Measurements from ENCODE around the gene AICDA.
"Not testable (repeated sequence)": the region's sequence is repeated elsewhere in the genome, so short reads cannot be mapped to it uniquely, and the experiment has no call there.

AICDA gene

GRCh38 chr12:8609061-8609570 is 3.5 kb downstream of the AICDA start:
- no peak for DNase-seq

- no peak for DNase-seq
These were observed 5.8 kb downstream of the AICDA start for GRCh38 chr12:8606890-8607289.

DNA sequence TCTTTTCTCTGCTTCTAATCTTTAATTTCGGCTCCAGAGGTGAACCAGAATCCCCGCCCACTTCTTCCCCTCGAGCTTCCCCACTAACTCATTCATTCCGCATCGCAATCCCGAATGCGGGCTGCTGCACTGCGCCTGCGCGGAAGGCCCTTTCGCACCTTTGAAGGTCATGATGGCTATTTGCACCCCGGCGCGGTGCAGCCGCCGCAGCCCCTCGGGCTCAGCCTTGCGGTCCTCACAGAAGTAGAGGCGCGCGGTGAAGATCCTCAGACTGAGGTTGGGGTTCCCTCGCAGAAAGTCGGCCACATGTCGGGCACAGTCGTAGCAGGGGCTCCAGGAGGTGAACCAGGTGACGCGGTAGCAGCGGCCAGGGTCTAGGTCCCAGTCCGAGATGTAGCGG is 7.6 kb downstream of the AICDA start:
- no peak for DNase-seq

DNA sequence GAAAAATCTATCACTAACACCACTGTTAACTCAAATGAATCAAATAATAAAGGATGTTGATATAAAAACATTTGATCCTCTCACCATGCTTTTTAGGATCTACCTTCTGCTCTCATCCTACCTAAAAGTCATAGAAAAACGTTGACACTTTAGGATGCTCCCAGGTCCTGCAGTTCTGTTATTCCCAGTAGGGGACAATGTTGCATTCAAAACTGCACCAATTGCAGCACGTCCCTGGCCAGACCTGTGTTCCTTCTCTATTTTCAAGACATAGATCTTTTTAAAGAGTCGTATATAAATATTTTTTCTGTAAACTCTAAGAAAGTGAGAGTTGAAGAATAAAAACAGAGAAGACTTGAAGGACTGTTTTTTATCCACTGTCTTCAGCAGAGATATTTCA is 8.8 kb downstream of the AICDA start:
- DNase-seq, result no peak

DNA sequence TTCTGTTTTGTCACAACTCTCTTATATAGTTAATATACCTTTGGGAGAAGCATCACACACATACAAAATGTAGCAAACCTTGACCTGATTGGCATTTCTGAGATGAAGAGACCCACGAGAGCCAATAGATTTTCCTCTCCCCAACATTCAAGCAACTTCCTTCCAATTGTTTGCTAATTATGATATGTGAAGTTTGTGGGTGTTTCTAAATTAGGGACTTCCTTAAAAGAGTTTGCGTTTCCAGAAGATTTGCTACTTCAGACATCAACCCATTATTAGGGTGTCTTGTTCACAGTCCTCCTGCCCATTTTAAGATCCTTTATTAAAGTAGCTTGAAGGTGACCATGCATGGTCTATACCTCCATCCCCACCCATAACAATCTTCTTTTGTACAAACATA is 9.4 kb downstream of the AICDA start:
- no peak for DNase-seq

DNA sequence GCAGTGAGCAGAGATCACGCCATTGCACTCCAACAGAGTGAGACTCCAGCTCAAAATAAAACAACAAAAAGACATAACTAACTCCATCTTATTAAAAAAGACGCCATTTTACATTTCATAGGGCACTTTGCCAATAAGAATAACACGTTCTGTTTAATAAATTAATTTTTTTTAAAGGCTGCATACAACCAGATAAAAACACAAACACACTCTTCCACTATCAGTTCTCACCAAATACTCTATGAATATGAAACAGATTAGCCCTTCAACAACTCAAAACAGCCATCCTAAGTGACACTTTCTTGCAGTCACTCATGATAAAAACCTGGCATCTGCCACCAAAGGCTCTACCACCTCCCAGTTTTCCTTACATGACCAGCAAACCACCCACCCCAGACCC is 16.1 kb downstream of the AICDA start:
- no peak for DNase-seq

DNA sequence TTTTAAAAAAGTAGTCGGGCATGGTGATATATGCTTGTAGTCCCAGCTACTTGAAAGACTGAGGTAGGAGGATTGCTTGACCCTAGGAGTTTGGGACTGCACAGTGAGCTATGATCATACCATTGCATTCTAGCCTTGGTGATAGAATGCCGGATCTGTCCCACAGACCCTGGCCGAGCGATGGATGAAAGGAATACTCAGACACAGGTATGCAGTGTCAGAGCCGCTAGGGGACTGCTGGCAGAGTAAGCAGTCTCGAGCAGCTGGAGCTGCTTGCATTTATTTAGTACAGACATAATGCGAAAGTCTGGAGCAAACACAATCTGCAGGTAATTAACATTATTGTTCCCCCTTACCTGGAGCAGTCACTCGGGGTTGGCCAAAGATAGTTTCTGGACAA is 18.6 kb downstream of the AICDA start:
- no peak for DNase-seq

DNA sequence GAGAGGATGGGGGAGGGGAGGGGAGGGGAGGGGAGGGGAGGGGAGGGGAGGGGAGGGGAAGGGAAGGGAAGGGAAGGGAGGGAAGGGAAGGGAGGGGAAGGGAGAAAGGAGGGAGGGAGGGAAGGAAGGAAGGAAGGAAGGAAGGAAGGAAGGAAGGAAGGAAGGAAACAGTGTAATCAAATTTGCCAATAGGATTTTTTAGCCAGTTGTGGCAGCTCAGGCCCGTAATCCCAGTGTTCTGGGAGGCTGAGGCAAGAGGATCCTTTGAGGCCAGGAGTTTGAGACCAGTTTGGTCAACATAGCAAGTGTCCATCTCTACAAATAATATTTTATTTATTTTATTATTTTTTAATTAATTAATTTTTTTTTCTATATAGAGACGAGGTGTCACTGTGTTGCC is 19.4 kb downstream of the AICDA start:
- no peak for DNase-seq

GRCh38 chr12:8590842-8591545 is 21.7 kb downstream of the AICDA start:
- DNase-seq, result no peak

DNA sequence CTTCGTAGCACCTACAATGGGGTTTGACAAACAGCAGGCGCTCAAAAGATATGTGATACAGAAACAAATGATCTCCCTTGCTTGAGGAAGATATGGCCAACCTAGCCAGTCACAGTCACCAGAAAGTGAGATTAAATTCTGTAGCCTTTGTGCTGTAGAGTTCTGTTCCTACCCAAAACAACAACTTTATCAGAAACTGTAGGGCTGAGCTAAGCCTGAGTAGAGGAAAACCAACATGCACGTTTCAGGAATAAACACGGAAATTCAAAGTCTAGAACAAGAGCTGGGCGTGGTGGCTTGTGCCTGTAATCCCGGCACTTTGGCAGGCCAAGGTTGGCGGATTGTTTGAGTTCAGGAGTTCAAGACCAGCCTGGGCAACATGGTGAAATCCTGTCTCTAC is 23.0 kb downstream of the AICDA start:
- no peak for DNase-seq

GRCh38 chr12:8584478-8584877 is 28.2 kb downstream of the AICDA start:
- not testable (repeated sequence) for DNase-seq

DNA sequence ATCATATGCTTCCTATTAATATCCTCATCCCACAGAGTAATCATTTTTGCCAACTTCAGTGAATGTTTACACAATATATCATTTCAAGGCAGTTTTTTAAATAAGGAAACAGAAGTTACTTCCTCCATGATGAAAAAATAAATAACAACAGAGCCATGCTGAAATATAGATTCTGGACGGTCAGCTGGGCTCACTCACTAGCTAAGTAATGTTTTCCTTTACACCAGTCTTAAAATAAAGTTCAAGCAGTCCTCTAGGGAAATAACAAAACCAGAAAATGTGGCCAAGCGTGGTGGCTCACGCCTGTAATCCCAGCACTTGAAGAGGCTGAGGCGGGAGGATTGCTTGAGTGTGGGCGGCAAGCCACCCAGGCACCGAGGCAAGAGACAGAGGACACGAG is 28.7 kb downstream of the AICDA start:
- no peak for DNase-seq

- DNase-seq, result no peak
These were observed 31.4 kb downstream of the AICDA start for GRCh38 chr12:8581098-8581784.

DNA sequence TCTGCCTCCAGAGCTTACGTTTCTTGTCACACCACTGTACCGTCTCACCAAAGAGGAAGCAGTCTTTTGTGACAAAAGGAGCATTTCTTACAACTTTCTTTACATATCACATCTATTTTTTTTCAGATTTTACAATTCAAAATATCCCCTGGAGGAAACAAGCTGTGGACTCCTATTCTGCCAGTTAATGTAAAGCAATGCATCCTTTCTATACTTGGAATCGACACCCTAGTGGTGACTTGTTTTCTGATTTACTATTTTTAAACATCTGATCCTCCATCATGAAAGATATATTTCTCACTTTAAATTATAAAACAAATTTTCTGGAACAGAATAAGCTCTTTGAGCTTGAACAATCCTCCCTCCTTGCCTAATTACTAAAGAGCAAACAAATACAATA is 34.8 kb downstream of the AICDA start:
- DNase-seq, result no peak

DNA sequence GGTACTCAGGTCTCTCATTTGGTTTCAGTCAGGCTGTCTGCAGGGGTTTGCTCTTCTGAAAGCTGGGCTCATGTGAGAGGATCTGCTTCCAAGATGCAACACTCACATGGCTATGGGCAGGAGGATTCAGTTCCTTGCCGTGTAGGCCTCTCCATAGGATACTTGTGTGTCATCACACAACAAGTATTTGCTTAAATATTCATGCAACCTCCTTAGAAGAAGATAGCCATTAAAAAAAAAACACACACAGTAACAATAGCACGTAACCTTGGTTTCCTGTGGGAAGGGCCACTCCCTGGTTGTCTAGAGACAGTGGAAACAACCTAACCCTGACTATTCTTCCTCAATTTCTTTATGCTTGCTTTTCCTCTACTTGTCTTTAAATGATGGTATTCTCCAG is 40.2 kb downstream of the AICDA start:
- no peak for DNase-seq

- DNase-seq, result no peak
These were observed 46.1 kb downstream of the AICDA start for GRCh38 chr12:8566525-8566924.

DNA sequence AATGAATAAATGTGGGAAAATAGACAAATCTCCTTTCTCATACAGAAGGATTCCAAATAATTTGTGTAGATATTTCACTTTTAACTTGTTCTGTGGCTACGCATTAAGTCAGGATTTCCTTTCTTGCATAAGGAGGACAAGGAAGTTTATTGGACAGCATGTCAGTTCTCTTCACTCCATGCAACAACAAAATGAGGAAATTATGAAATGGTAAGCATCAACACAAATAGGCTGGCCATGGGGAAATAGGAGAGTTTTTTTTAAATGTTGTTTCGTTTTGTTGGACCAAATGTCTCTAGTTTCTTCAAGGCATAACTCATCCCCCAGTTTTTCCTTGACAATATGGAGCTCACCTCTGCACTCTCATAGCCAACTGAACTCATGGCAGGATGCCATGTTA is 46.6 kb downstream of the AICDA start:
- not testable (repeated sequence) for DNase-seq

DNA sequence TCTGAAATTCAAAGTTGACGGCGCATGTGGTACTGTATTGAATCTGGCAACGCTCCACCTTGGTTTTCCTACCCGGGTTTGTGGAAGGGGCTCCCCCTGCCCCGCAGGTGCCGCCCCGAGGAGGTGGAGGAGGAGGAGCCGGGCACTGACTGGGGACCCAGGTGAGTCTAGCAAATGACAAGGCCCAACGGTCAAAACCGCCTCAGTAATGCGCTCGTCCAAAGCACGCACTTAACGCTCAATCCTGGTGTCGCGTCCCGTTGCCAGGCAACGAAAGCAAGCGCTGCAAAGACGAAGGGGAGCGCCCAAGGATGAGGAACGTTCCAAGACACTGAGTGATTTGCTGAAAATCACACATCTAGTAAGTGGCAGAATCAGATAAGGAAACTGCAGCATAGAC is 48.0 kb downstream of the AICDA start:
- no peak for DNase-seq

- DNase-seq, result no peak
These were observed 49.3 kb downstream of the AICDA start for GRCh38 chr12:8563356-8563755.

- DNase-seq, result no peak
These were observed 50.3 kb downstream of the AICDA start for GRCh38 chr12:8562310-8562709.

DNA sequence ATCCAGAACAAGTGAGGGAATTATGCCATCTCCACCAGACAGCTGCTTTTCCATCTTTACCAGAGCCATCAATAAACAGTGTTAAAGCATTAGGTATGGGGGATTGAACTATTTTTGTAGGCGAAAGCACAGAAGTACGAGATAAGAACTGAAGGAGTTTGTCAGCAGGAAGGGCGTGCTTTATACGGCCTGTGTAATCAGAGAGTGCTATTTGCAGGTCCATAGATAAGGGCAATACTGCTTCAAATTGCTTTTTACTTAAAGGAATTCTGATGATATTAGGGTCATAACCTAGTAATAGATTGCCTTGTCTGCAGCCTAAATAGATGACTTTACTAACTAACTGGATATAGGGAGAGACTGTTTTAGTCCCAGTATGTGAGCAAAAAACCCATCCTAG is 51.6 kb downstream of the AICDA start:
- no peak for DNase-seq

- no peak for DNase-seq
These were observed 53.0 kb downstream of the AICDA start for GRCh38 chr12:8559676-8560075.

DNA sequence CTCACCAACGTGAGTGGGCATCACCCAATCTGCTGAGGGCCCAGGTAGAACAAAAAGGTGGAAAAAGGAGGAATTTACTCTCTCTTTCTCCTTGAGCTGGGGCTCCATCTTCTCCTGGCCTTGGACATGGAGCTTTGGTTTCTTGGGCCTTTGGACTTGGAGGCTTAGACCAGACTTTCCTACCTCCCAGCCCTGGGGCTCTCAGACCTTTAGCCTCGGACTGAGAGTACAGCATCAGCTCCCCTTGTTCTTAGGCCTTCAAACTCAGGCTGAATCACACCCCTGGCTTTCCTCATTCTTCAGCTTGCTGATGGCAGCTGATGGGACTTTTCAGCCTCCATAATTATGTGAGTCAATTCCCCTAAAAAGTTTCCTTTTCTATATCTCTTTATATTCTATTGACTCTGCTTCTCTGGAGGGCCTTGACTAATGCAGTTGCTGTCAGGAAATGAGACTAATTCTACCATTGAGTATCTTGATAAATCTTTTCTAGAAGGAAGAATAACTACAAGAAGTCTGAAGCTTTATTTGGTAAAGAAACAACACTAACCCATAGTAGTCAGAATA is 56.0 kb downstream of the AICDA start:
- DNase-seq, result no peak

All from T-helper 9 cell (primary cell).